ENCODE measurements around the gene DCAF16.

GRCh38 chr4:17763931-17764330 is 46.6 kb downstream of the DCAF16 start:
- no peak for TF ChIP-seq CTCF (IDR thresholded peaks at IDR 0.05; ENCODE audit: low read depth, low read length)
- TF ChIP-seq POLR2A (IDR thresholded peaks at IDR 0.05; ENCODE audit: extremely low read depth, insufficient read length), result no peak
